HG03565 (cell line): ENCODE data around the gene PRX.
"Not testable (repeated sequence)": the region's sequence is repeated elsewhere in the genome, so short reads cannot be mapped to it uniquely, and the experiment has no call there.

Source experiments
- ATAC-seq: cut with Tn5 transposase; IDR thresholded peaks from one replicate; pipeline ENCODE4 v1.9.1; 2021; ENCODE audit warnings: mild to moderate bottlenecking, moderate library complexity; ENCODE audit not compliant: unreplicated experiment

Gene PRX

DNA sequence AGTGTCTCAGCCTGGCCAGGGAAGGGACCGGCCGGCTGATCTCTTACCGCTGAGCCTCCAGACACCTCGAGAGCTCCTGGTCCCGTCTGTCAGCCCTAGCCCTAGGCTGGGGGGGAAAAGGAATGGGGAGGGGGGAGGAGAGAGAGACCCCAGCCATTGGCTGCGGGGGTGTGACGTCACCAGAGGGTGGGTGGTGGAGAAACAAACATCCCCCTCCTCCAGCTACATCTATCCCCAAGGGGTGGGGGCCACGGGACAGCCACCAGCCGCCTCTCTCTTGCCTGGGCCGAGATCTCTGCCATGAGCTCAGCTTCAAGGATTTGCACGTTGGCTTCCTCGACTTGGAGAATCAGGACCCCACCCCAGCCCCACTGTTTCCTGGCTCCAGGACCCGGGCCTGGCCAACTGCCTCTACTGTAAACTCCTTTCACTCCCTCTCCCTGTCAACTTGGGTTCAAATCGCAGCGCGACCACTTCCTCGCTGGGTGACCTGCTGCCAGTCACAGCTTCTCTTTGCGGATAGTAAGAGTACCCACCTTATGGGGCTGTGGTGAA lies at the start of gene PRX:
PRX (minus strand) TSS at position 88 of the 555 bp plus-strand sequence. CDS start 5,446 bp downstream, outside the sequence.
- no peak for ATAC-seq

DNA sequence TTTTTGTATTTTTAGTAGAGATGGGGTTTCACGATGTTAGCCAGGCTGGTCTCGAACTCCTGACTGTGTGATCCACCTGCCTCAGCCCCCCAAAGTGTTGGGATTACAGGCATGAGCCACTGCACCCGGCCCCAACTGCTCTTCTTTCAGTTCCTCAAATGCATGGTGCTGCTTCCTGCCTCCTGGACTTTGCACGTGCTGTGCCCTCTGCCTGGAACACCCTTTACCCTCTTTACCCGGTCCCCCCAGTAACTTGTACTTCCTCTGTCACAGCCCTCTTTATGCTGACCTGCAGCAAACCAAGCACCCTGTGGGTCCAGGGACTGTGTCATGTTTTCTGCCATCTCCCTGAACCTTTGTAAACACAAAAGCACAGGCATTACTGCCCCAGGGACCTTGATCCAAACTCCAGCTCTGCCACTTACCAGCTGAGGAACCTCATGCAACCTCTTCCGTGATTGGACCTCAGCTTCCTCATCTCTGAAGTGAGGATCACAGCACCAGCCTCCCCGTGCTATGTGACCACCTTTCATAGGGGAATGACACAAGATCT lies 48.6 kb upstream of the PRX start:
- no peak for ATAC-seq

GRCh38 chr19:40460185-40460584 lies 47.0 kb upstream of the PRX start:
- ATAC-seq, result no peak

DNA sequence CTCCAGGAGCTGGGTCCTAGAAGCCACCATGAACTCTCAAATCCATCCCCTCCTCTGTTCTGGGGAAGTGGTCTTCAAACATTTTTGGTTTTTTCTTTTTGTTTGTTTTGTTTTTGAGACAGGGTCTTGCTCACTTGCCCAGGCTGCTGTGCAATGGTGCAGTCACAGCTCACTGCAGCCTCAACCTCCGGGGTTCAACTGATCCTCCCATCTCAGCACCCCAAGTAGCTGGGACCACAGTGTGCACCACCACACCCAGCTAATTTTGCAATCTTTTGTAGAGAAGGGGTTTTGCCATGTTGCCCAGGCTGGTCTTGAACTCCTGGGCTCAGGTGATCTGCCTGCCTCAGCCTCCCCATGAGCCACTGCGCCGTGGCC lies 45.4 kb upstream of the PRX start:
- no peak for ATAC-seq

GRCh38 chr19:40457953-40458596 lies 44.9 kb upstream of the PRX start:
- ATAC-seq, result no peak

- no peak for ATAC-seq
Measured at GRCh38 chr19:40457048-40457447, 43.9 kb upstream of the PRX start.

- not testable (repeated sequence) for ATAC-seq
Measured at GRCh38 chr19:40453943-40454342, 40.8 kb upstream of the PRX start.

DNA sequence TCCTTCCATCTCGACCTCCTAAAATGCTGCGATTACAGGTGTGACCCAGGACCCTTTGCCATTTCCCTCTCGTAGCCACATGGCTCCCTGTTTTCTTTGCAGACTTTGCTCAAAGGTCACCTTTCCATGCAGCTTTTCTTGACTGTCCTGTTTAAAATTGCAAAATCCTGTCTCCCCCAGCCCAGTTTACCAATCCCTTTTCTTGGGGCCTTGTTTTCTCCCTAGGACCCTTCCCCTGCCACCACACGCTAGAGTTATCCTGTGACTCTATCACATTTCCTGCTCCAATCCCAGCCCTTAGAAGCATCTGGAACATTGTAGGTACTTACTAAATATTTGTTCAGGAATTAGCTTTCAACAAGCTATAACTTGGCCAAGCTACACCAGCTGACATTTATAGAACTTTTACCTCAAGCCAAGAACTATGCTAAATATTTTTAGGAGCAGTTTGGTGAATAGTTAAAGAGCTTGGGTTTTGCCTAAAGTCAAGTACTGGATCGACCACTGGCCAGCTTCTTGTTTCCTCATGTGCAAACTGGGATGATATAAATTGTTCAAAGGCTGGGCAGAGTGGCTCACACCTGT lies 40.1 kb upstream of the PRX start:
- ATAC-seq, result no peak

DNA sequence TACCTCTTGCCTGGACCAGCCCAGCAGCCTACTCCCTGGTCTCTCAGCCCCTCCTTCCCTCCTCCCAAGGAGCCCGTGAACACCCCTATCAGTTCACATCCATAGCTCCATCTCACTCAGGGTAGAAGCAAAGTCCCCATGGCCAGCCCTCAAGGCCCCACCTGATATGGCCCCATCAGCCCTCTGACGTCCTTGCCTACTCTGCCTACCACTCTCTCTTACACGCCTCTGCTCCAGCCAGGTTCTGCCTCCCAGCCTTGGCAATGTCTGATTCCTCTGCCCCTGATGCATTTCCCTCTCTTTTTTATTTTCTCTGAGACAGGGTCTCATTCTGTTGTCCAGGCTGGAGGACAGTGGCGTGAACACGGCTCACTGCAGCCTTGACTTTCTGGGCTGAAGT lies 38.8 kb upstream of the PRX start:
- ATAC-seq, result no peak

- no peak for ATAC-seq
Measured at GRCh38 chr19:40450664-40451063, 37.5 kb upstream of the PRX start.

DNA sequence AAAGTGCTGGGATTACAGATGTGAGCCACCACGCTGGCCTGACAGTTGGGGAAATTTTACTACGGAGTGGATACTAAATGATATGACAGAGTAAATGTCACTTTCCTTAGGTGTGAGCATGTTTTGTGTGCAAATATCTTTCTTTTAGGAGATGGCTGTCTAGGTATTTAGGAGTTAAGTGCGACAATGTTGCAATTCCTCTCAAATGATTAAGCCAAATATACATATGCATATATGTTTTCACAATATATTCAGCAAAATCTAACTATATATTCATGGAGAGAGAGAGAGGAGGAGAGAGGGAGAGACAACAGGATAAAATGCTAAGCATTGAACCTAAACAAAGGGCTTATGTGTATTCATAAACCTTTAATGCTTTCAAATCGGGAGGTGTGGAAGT lies 36.3 kb upstream of the PRX start:
- ATAC-seq, result no peak

DNA sequence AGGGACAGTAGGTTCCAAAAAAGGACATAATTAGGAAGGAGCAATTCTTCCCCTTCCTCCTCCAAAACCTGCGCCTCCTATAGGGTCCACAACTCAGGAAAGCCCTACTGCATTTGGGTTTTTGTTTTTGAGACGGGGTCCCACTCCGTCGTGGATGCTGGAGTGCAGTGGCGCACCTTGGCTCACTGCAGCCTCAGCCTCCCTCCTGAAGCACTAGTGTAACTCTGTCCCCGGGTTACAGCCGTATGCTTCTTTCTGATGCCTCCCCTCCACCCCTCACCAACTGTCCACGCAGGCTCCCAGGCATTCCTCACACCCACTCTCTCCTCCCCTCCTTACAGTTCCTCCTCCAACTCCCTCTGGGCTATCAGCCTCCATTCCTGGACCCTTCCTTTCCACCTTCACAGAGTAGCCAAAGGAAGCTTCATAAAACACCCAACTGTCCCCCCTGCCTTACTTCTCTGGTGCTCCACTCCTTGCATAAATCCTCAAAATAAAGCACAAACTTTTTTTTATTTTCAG lies 33.1 kb upstream of the PRX start:
- no peak for ATAC-seq

DNA sequence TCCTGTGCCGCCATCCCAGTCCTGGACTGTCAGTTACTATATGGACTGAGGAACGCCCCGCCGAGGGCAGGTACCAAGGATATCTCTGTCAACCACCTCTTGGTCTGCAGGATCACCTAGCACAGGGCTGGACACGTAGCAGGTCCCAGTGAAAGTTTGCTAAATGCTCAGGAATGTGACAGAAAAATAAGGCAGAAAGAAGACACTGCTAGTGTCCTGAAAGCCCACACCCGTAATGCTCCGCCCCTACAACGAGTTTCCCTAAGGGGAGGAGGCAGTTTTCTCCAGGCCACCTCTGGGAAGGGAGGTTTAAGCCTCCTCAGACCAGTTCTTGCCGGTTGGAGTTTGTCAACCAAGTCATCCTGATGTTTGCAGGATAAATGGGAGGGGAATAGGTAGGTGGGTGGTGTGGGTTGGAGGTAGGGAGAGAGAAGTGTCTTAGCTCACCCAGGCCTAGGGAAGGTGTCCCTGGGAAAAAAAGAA lies 32.6 kb upstream of the PRX start:
- no peak for ATAC-seq

- no peak for ATAC-seq
Measured at GRCh38 chr19:40444825-40445312, 31.7 kb upstream of the PRX start.

- ATAC-seq, result peak; percentile 50
Measured at GRCh38 chr19:40444000-40444824, 31.0 kb upstream of the PRX start, which contains the start of gene SERTAD3. TSS of gene SERTAD3 (minus strand) at chr19:40444335. CDS start at chr19:40442080, 2,255 bp downstream.

DNA sequence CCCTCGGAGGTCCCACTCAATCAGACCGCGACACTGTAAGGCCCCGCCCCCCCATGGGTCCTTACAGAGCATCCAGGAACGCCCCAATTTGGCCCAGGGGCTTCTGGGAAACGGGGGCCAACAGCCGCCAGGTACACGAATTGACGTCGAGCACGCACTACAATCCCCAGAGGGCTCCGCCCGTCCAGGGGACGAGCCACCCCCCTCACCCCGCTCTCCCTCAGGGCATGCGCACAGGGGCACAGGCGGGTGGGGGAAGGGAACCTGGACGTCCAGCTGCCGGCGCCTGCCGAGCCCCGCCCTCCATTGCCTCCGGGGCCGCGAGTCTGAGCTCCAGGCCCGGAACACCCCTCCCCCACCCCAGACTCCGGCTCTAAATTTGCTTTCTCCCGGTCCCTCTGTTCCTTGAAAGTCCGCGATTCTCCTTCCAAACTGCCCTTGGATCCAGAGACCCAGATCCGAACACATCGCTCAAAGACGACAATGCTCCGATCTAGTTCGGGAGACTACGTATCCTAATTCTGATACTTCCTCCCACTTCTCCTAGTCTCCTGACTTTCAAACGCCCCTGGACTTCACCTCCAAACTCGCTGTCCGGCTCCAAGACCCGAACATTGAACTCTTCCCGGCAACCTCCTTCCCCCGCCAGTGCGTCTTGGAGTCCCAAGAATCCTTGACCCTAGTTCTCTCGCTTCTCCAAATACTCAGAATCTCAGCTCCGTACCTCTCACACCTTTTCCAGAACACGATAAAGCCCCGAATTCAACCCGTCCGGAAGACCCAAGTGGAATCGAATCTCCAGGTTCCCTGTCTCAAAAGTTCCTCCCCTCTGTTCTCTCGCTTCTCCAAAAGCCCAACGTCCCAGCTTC lies 30.2 kb upstream of the PRX start:
- peak; percentile 64 for ATAC-seq

- ATAC-seq, result no peak
Measured at GRCh38 chr19:40442328-40443130, 29.4 kb upstream of the PRX start.

DNA sequence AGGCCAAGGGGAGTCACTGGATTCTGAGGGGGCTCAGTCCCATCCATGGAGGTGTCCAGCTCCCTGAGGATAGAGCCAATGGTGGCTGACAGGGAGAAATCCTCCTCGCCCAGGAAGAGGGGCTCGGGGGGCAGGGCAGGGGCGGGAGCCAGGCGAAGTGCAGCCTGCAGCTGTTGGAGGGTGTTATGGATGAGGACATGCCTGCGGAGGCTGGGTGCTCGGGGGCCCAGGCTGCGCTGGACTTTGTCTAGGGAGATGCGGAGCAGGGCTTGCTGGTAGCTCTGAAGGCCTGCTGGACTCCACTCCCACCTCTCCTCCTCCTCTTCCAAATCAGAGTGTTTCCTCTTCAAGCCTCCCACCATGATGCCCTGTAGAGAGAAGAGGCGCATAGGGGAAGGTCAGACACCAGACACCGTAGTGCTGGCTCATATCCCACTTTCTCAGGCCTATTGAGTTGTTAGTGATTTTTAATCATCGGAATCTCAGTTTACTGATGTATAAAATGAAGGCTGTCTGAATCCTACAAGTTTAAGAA lies 28.6 kb upstream of the PRX start:
- ATAC-seq, result no peak

- no peak for ATAC-seq
Measured at GRCh38 chr19:40438284-40438683, 25.1 kb upstream of the PRX start.
